Liver (tissue), 9 donors: ENCODE results near the gene TCERG1L. TPM values are rescaled to one million over a fixed set of nuclear protein-coding genes. Genes with fewer than 3 reads are reported as not detected.

ENCODE experiments used
- DNase-seq: peaks from one replicate; pipeline ENCODE4 v3.0.0-alpha.2; 2017; ENCODE audit warnings: low spot score
- H3K27ac ChIP-seq, 2 donors: one replicate each; pipeline ENCODE4 v1.7.0; 2013; ENCODE audit warnings: inconsistent platforms in 2 of 2, low read length in 2 of 2, control low read depth in 1 of 2, low read depth in 1 of 2, mild to moderate bottlenecking in 1 of 2
- H3K27me3 ChIP-seq, 4 donors: one replicate each; pipeline versions ENCODE4 v1.6.1 to v1.7.0; 2013; ENCODE audit warnings: low read length in 3 of 4, inconsistent platforms in 1 of 4, mild to moderate bottlenecking in 1 of 4, moderate library complexity in 1 of 4; ENCODE audit not compliant: control insufficient read depth in 4 of 4, insufficient read depth in 4 of 4
- H3K36me3 ChIP-seq, 4 donors: one replicate each; pipeline versions ENCODE4 v1.6.1 to v1.7.0; 2013; ENCODE audit warnings: low read length in 3 of 4, mild to moderate bottlenecking in 3 of 4, low read depth in 1 of 4, moderate library complexity in 1 of 4; ENCODE audit not compliant: control insufficient read depth in 4 of 4, insufficient read depth in 3 of 4
- H3K4me1 ChIP-seq, 4 donors: one replicate each; pipeline versions ENCODE4 v1.6.1 to v1.7.0; 2013; ENCODE audit warnings: low read length in 3 of 4, mild to moderate bottlenecking in 3 of 4, moderate library complexity in 1 of 4; ENCODE audit not compliant: control insufficient read depth in 4 of 4, insufficient read depth in 4 of 4
- H3K4me3 ChIP-seq, 3 donors: one replicate each; pipeline versions ENCODE4 v1.6.1 to v1.7.0; 2013; ENCODE audit warnings: low read length in 3 of 3, control low read depth in 1 of 3, low read depth in 1 of 3, mild to moderate bottlenecking in 1 of 3
- H3K9ac ChIP-seq, 2 donors: one replicate each; pipeline ENCODE4 v1.7.0; 2013; ENCODE audit warnings: low read length in 2 of 2, mild to moderate bottlenecking in 2 of 2, moderate library complexity in 2 of 2, control low read depth in 1 of 2, low read depth in 1 of 2
- H3K9me3 ChIP-seq, 4 donors: one replicate each; pipeline versions ENCODE4 v1.6.1 to v1.7.0; 2013; ENCODE audit warnings: low read length in 3 of 4; ENCODE audit not compliant: control insufficient read depth in 4 of 4
- ATF3 ChIP-seq: IDR thresholded peaks from 2 replicates; pipeline ENCODE4 v1.6.1; 2016; ENCODE audit warnings: antibody characterized with exemption
- CTCF ChIP-seq: fragments of 150-350 bp; IDR thresholded peaks from 2 replicates; pipeline ENCODE4 v1.5.1; 2017; ENCODE audit warnings: improper control_type of control experiment, low read depth, low read length; ENCODE audit not compliant: missing input control
- EGR1 ChIP-seq, 2 donors: IDR thresholded peaks; 2 replicates each; pipeline ENCODE4 v1.6.1; 2016 to 2018; ENCODE audit warnings: antibody characterized with exemption in 2 of 2, low read depth in 2 of 2
- FOXA1 ChIP-seq: IDR thresholded peaks from 2 replicates; pipeline ENCODE4 v1.6.1; 2016; ENCODE audit warnings: antibody characterized with exemption
- FOXA2 ChIP-seq: IDR thresholded peaks from 2 replicates; pipeline ENCODE4 v1.6.1; 2016; ENCODE audit warnings: antibody characterized with exemption
- HNF4A ChIP-seq, 2 donors: conservative IDR thresholded peaks; 2 replicates each; pipeline ENCODE4 v1.6.1; 2016; ENCODE audit warnings: antibody characterized with exemption in 2 of 2, mild to moderate bottlenecking in 2 of 2
- HNF4G ChIP-seq: IDR thresholded peaks from 2 replicates; pipeline ENCODE4 v1.6.1; 2016; ENCODE audit warnings: antibody characterized with exemption
- JUND ChIP-seq, 2 donors: IDR thresholded peaks; 2 replicates each; pipeline ENCODE4 v1.6.1; 2016; ENCODE audit warnings: antibody characterized with exemption in 2 of 2
- NR2F2 ChIP-seq: IDR thresholded peaks from 2 replicates; pipeline ENCODE4 v1.6.1; 2016; ENCODE audit warnings: antibody characterized with exemption
- RAD21 ChIP-seq, 2 donors: IDR thresholded peaks; 2 replicates each; pipeline ENCODE4 v1.6.1; 2016; ENCODE audit warnings: antibody characterized with exemption in 2 of 2, mild to moderate bottlenecking in 2 of 2
- REST ChIP-seq: IDR thresholded peaks from 2 replicates; pipeline ENCODE4 v1.6.1; 2016; ENCODE audit warnings: antibody characterized with exemption, mild to moderate bottlenecking
- RXRA ChIP-seq, 2 donors: IDR thresholded peaks; 2 replicates each; pipeline ENCODE4 v1.6.1; 2017 to 2018; ENCODE audit warnings: antibody characterized with exemption in 2 of 2, mild to moderate bottlenecking in 1 of 2
- ZBTB33 ChIP-seq: IDR thresholded peaks from 2 replicates; pipeline ENCODE4 v1.6.1; 2016; ENCODE audit warnings: antibody characterized with exemption
- WGBS: extraction: QIAGEN DNeasy Blood & Tissue Kit; methylation state at CpG from one replicate; pipeline ENCODE4 v1.1.7; 2013; 5-methylcytosine and 5-hydroxymethylcytosine counted together
- polyA plus RNA-seq, 2 donors: library from polyadenylated mRNA; stranded (reverse) in 1 of 2; unstranded in 1 of 2; fragments of 200-250 nt in 1 of 2; fragments of >200 nt in 1 of 2; fragmentation: Nextera tagmentation in 1 of 2; extraction: Ambion mirVana in 1 of 2; gene quantifications; one replicate each; pipeline versions ENCODE4 v1.2.1 to v1.2.3, GENCODE V29; 2013 to 2015
- total RNA-seq, 2 donors: library from RNA; depleted of rRNA; stranded (reverse); fragments of >200 nt; gene quantifications; one replicate each; pipeline ENCODE4 v1.2.3, GENCODE V29; 2014
- donor health status: healthy.
- donor health status: healthy.
- donor health status: healthy.
- donor health status: healthy.
- donor health status: healthy.

TCERG1L gene
- total and polyA plus RNA-seq, 4 donors = not detected

- no peaks in the 10 kb centered on the region for H3K4me1 ChIP-seq
- TF ChIP-seq CTCF (no peak), HNF4G (no peak), EGR1 (IDR thresholded peaks at IDR 0.05; ENCODE audit: low read depth in 2 of 2) (no peak), REST (no peak), FOXA2 (no peak), RAD21 (IDR thresholded peaks at IDR 0.05) (no peak), FOXA1 (no peak)
- H3K4me3 ChIP-seq = no peak overlapping the region
- DNase-seq = no peak
- no peaks in the 10 kb centered on the region for H3K9me3 ChIP-seq
- WGBS = 55% methylated on average over 4 of the region's 4 CpGs
- no peaks in the 10 kb centered on the region for H3K36me3 ChIP-seq
- no peak overlapping the region for H3K9ac ChIP-seq
- H3K27ac ChIP-seq = no peak overlapping the region
- peaks cover 0 to 6% (median 2%) of the 10 kb centered on the region in 4 donors for H3K27me3 ChIP-seq
Measured at GRCh38 chr10:131246089-131246488, 65.4 kb downstream of the TCERG1L start.

GRCh38 chr10:131245475-131246059 is 66.0 kb downstream of the TCERG1L start:
- Histone ChIP-seq H3K9me3 (no peaks in the 10 kb centered on the region), H3K9ac (no peak overlapping the region), H3K27ac (no peak overlapping the region), H3K27me3 (peaks cover 0 to 6% (median 3%) of the 10 kb centered on the region in 4 donors), H3K4me3 (no peak overlapping the region), H3K4me1 (no peaks in the 10 kb centered on the region), H3K36me3 (no peaks in the 10 kb centered on the region)
- TF ChIP-seq EGR1 (IDR thresholded peaks at IDR 0.05; ENCODE audit: low read depth in 2 of 2) (no peak), RXRA (IDR thresholded peaks at IDR 0.05) (no peak), FOXA1 (no peak), ATF3 (no peak), REST (no peak), ZBTB33 (no peak), CTCF (no peak), HNF4G (no peak), JUND (IDR thresholded peaks at IDR 0.05) (no peak), NR2F2 (no peak), HNF4A (conservative IDR thresholded peaks at IDR 0.05) (no peak)
- DNase-seq = no peak
- WGBS = 79% methylated on average over 22 of the region's 22 CpGs
